GM19240 (cell line): Measurements from ENCODE around the gene CDC7.
"Not testable (repeated sequence)": the region's sequence is repeated elsewhere in the genome, so short reads cannot be mapped to it uniquely, and the experiment has no call there.

Experiments
- DNase-seq: peaks from one replicate; pipeline ENCODE4 v3.0.0; 2011; ENCODE audit warnings: low spot score; ENCODE audit not compliant: insufficient read length

The CDC7 gene

GRCh38 chr1:91500756-91501522 lies at the start of gene CDC7:
TSS of gene CDC7 (plus strand) at chr1:91500851. CDS start at chr1:91501717, 866 bp downstream.
- DNase-seq: peak; percentile 71

- DNase-seq: no peak
Observed at GRCh38 chr1:91454136-91454535, 46.5 kb upstream of the CDC7 start.

- DNase-seq: no peak
Observed at GRCh38 chr1:91455334-91455733, 45.3 kb upstream of the CDC7 start.

- no peak for DNase-seq
Observed at GRCh38 chr1:91455896-91456295, 44.8 kb upstream of the CDC7 start.

- not testable (repeated sequence) for DNase-seq
Observed at GRCh38 chr1:91465350-91465749, 35.3 kb upstream of the CDC7 start.

GRCh38 chr1:91476533-91477217 lies 24.0 kb upstream of the CDC7 start:
- DNase-seq: no peak

- DNase-seq: no peak
Observed at GRCh38 chr1:91487469-91487868, 13.2 kb upstream of the CDC7 start.

- DNase-seq: no peak
Observed at GRCh38 chr1:91490501-91490900, 10.2 kb upstream of the CDC7 start.

- DNase-seq: no peak
Observed at GRCh38 chr1:91498035-91498434, 2.6 kb upstream of the CDC7 start.

GRCh38 chr1:91498498-91499245 lies 2.0 kb upstream of the CDC7 start:
- no peak for DNase-seq

- DNase-seq: no peak
Observed at GRCh38 chr1:91499346-91499745, 1.3 kb upstream of the CDC7 start.

GRCh38 chr1:91499904-91500755 lies 521 bp upstream of the CDC7 start:
- DNase-seq: no peak

GRCh38 chr1:91501523-91501851 lies 836 bp downstream of the CDC7 start:
- DNase-seq: no peak

GRCh38 chr1:91501971-91502671 lies 1.5 kb downstream of the CDC7 start:
- DNase-seq: no peak

GRCh38 chr1:91502672-91503184 lies 2.1 kb downstream of the CDC7 start:
- no peak for DNase-seq

GRCh38 chr1:91503332-91503900 lies 2.8 kb downstream of the CDC7 start:
- no peak for DNase-seq

GRCh38 chr1:91503975-91504530 lies 3.4 kb downstream of the CDC7 start:
- DNase-seq: no peak

GRCh38 chr1:91505086-91505485 lies 4.4 kb downstream of the CDC7 start:
- DNase-seq: no peak

- DNase-seq: no peak
Observed at GRCh38 chr1:91506071-91506470, 5.4 kb downstream of the CDC7 start.

GRCh38 chr1:91507328-91507727 lies 6.7 kb downstream of the CDC7 start:
- no peak for DNase-seq
